Mucosa of rectum (tissue), 2 donors: ENCODE results near the gene SLC10A3.
"Not testable (repeated sequence)": the region's sequence is repeated elsewhere in the genome, so short reads cannot be mapped to it uniquely, and the experiment has no call there.

Experiments used
- H3K27ac ChIP-seq, 2 donors: one replicate each; pipeline ENCODE4 v1.7.0; 2013; ENCODE audit warnings: inconsistent platforms in 2 of 2, low read depth in 2 of 2, low read length in 2 of 2
- H3K27me3 ChIP-seq, 2 donors: one replicate each; pipeline ENCODE4 v1.7.0; 2013; ENCODE audit warnings: low read length in 2 of 2; ENCODE audit not compliant: control insufficient read depth in 2 of 2, insufficient read depth in 2 of 2
- H3K36me3 ChIP-seq, 2 donors: one replicate each; pipeline ENCODE4 v1.7.0; 2013; ENCODE audit warnings: low read length in 2 of 2; ENCODE audit not compliant: control insufficient read depth in 2 of 2, insufficient read depth in 2 of 2
- H3K4me1 ChIP-seq, 2 donors: one replicate each; pipeline ENCODE4 v1.7.0; 2013; ENCODE audit warnings: low read length in 2 of 2, mild to moderate bottlenecking in 1 of 2; ENCODE audit not compliant: control insufficient read depth in 2 of 2, insufficient read depth in 2 of 2
- H3K4me3 ChIP-seq, 2 donors: one replicate each; pipeline ENCODE4 v1.7.0; 2013; ENCODE audit warnings: low read length in 2 of 2
- H3K9ac ChIP-seq, 2 donors: one replicate each; pipeline ENCODE4 v1.7.0; 2013; ENCODE audit warnings: low read length in 2 of 2, low read depth in 1 of 2, mild to moderate bottlenecking in 1 of 2
- H3K9me3 ChIP-seq, 2 donors: one replicate each; pipeline ENCODE4 v1.7.0; 2013; ENCODE audit warnings: low read length in 2 of 2; ENCODE audit not compliant: control insufficient read depth in 2 of 2
- donor health status: healthy.
- donor health status: Normal muscosa, but diverticular disease.

Gene SLC10A3

GRCh38 chrX:154509455-154509854 lies 19.0 kb upstream of the SLC10A3 start:
- H3K9me3 ChIP-seq: peaks cover 0 to 2% of the 10 kb centered on the region in 2 donors
- H3K4me1 ChIP-seq: no peaks in the 10 kb centered on the region
- peaks cover 3 to 16% of the 10 kb centered on the region in 2 donors for H3K36me3 ChIP-seq
- H3K27ac ChIP-seq: no peak overlapping the region
- no peak overlapping the region for H3K9ac ChIP-seq
- no peak overlapping the region for H3K4me3 ChIP-seq
- H3K27me3 ChIP-seq: peaks cover 0 to 2% of the 10 kb centered on the region in 2 donors

GRCh38 chrX:154508384-154508745 lies 17.9 kb upstream of the SLC10A3 start:
- Histone ChIP-seq H3K9me3 (peaks cover 0 to 2% of the 10 kb centered on the region in 2 donors), H3K36me3 (peaks cover 3 to 16% of the 10 kb centered on the region in 2 donors), H3K9ac (no peak overlapping the region), H3K27me3 (peaks cover 0 to 2% of the 10 kb centered on the region in 2 donors), H3K4me3 (no peak overlapping the region), H3K4me1 (no peaks in the 10 kb centered on the region), H3K27ac (no peak overlapping the region)

- Histone ChIP-seq H3K36me3 (peaks cover 3 to 16% of the 10 kb centered on the region in 2 donors), H3K9ac (no peak overlapping the region), H3K27ac (no peak overlapping the region), H3K4me1 (no peaks in the 10 kb centered on the region), H3K27me3 (peaks cover 0 to 2% of the 10 kb centered on the region in 2 donors), H3K9me3 (peaks cover 0 to 2% of the 10 kb centered on the region in 2 donors), H3K4me3 (no peak overlapping the region)
These were observed 17.4 kb upstream of the SLC10A3 start for GRCh38 chrX:154507673-154508383.

- Histone ChIP-seq H3K27me3 (peaks cover 0 to 2% of the 10 kb centered on the region in 2 donors), H3K36me3 (peaks cover 3 to 16% of the 10 kb centered on the region in 2 donors), H3K9me3 (peaks cover 0 to 2% of the 10 kb centered on the region in 2 donors), H3K9ac (no peak overlapping the region), H3K27ac (no peak overlapping the region), H3K4me3 (no peak overlapping the region), H3K4me1 (no peaks in the 10 kb centered on the region)
These were observed 16.3 kb upstream of the SLC10A3 start for GRCh38 chrX:154506483-154507332.

- Histone ChIP-seq H3K27me3 (peaks cover 0 to 2% of the 10 kb centered on the region in 2 donors), H3K9me3 (peaks cover 0 to 2% of the 10 kb centered on the region in 2 donors), H3K36me3 (peaks cover 3 to 16% of the 10 kb centered on the region in 2 donors), H3K4me3 (no peak overlapping the region), H3K9ac (no peak overlapping the region), H3K27ac (no peak overlapping the region), H3K4me1 (no peaks in the 10 kb centered on the region)
These were observed 15.3 kb upstream of the SLC10A3 start for GRCh38 chrX:154505734-154506133.

GRCh38 chrX:154502989-154503388 lies 12.6 kb upstream of the SLC10A3 start:
- H3K27ac ChIP-seq: no peak overlapping the region
- no peaks in the 10 kb centered on the region for H3K9me3 ChIP-seq
- peaks cover 0 to 2% of the 10 kb centered on the region in 2 donors for H3K27me3 ChIP-seq
- no peaks in the 10 kb centered on the region for H3K4me1 ChIP-seq
- no peak overlapping the region for H3K9ac ChIP-seq
- H3K4me3 ChIP-seq: no peak overlapping the region
- H3K36me3 ChIP-seq: peaks cover 0 to 13% of the 10 kb centered on the region in 2 donors

GRCh38 chrX:154502098-154502497 lies 11.7 kb upstream of the SLC10A3 start:
- H3K9me3 ChIP-seq: no peaks in the 10 kb centered on the region
- H3K4me3 ChIP-seq: no peak overlapping the region
- no peak overlapping the region for H3K9ac ChIP-seq
- no peaks in the 10 kb centered on the region for H3K4me1 ChIP-seq
- H3K27ac ChIP-seq: no peak overlapping the region
- peaks cover 0 to 2% of the 10 kb centered on the region in 2 donors for H3K27me3 ChIP-seq
- H3K36me3 ChIP-seq: peaks cover 0 to 12% of the 10 kb centered on the region in 2 donors

- not testable (repeated sequence) for H3K4me3 ChIP-seq, H3K27me3 ChIP-seq, H3K36me3 ChIP-seq, H3K4me1 ChIP-seq, H3K9ac ChIP-seq, H3K27ac ChIP-seq, H3K9me3 ChIP-seq
These were observed 11.0 kb upstream of the SLC10A3 start for GRCh38 chrX:154501423-154501822.

- H3K4me3 ChIP-seq, H3K27ac ChIP-seq, H3K36me3 ChIP-seq, H3K9ac ChIP-seq, H3K9me3 ChIP-seq, H3K4me1 ChIP-seq, H3K27me3 ChIP-seq: not testable (repeated sequence)
These were observed 6.2 kb upstream of the SLC10A3 start for GRCh38 chrX:154496591-154497137.

- Histone ChIP-seq H3K9ac (no peak overlapping the region), H3K9me3 (no peaks in the 10 kb centered on the region)
These were observed 5.1 kb upstream of the SLC10A3 start for GRCh38 chrX:154495472-154495922.

More at GRCh38 chrX:154495472-154495922, 5.1 kb upstream of the SLC10A3 start:
- Histone ChIP-seq H3K36me3 (no peaks in the 10 kb centered on the region), H3K27ac (no peak overlapping the region), H3K4me3 (no peak overlapping the region), H3K4me1 (no peaks in the 10 kb centered on the region), H3K27me3 (no peaks in the 10 kb centered on the region)
